GM18517 (cell line): ENCODE data around the gene RING1.

Experiments
- ATAC-seq: cut with Tn5 transposase; IDR thresholded peaks from one replicate; pipeline ENCODE4 v1.9.1; 2021; ENCODE audit warnings: mild to moderate bottlenecking, moderate library complexity; ENCODE audit not compliant: unreplicated experiment

Gene RING1

DNA sequence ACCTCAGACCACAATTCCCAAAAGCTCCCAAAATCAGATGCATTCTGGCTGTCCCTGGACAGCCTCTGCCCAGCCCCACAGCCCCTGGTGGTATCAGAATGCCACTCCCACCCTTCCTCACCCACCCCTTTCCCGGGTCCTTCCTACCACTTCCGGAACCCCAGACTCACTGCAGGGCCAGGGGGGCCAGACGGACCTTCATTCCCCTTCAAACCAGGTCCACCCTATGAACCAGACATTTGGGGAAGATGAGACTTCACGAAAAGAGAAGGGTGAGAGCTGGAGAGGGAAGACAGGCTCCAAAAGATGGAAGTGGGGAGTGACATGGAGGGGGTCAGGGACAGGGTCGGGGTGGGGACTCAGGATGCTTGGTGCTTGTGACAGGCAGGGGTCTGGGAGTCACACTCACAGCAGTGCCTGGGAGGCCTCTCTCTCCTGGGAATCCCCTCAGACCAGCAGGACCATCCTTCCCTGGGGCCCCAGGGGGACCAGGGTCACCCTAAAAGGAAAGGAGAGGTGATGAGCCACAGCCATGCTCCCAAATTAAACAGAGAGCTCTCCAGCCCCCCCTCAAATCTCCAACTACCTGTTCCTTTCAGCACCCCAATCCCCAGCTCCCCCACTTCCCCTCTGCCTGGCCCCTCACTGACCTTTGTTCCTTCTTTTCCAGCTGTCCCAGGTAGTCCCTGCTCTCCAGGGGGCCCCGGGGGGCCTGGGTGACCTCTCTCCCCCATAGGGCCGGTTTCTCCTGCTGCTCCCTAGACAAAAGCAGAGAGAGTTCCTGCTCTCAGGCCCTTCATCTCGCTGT, 36.2 kb upstream of the RING1 start:
- no peak for ATAC-seq

DNA sequence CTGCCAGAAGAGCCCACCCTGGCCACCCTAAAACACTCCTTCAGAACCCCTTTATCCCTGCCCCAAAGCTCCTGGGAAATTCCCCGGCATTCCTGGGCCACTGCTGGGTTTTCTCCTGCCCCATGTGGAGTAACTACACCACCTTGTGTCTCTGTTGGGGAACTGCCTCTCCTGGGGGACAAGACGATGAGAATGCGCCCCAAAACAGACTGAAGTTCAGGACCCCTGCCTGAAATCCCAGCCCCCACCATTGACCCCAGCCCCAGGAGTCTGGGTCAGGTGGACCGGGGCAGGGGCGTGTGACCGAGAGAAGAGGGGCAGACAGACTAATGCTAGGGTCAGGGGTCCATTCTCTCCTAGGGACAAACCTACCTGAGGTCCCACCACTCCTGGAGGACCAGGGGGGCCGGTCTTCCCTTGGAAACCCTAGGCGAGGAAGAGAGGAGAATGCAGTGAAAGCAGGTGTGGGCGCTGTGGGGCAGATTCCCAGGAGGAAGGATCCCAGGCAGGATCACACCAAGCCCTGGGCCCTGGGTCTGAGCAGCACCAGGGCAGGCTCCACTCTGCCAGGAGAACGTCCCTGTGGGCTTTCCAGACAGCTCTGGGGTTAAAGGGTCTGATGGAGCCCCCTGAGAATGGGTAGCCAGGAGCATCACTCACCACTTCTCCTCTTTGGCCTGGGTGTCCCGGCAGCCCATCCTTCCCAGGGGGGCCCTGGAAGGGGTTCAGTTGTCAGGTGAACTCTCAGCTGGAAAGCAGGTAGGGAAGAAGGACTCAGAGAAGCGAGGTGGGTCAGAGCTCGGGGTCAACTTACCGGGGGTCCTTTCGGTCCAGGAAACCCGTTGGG, 35.4 kb upstream of the RING1 start:
- no peak for ATAC-seq

DNA sequence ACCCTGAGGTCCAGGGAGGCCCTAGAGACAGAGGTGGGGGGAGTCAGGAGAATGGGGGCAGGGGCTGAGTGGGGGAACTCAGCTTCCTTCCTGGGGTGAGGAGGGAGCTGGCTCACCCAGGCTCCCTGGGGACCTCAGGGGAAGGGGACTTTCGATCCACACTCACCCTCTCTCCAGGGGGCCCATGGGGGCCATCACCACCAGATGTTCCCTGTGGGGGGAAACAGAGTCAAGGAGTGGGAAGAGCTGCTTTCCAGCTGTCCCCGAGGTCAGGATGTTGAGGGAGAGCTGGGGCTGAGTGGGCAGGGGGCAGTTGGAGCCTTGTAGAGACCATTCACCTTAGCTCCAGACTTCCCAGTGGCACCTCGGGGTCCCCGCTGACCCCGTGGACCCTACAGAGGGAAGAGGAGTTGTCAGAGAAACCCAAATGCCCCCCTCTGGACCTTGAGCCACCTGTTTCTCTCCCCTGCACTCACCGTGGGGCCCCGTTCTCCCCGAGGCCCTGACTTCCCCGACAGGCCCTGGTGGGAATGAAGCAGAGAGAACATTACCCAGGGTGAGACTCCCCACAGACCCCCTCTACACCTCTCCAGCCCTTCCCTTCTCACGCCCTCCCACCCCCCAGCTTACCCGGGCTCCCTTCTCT, 34.6 kb upstream of the RING1 start:
- no peak for ATAC-seq

DNA sequence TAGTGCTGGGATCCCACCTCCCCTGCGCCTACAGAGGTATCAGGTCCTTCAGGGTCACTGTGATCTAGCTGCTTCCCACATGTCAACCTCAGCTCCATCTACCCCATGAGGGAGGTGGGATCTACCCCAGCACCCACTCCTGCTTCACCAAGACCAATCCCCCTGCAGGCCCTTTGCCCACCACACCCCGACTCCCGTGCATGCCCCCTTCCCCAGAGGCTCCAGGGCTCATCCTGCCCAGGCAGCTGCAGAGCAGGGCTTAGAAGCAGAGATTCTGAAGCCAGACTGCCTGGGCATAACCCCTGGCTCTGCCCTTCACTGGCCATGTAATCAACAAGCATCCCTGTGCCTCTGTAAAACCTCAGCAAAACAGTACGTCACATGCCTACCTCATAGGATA, 33.5 kb upstream of the RING1 start:
- ATAC-seq = no peak

DNA sequence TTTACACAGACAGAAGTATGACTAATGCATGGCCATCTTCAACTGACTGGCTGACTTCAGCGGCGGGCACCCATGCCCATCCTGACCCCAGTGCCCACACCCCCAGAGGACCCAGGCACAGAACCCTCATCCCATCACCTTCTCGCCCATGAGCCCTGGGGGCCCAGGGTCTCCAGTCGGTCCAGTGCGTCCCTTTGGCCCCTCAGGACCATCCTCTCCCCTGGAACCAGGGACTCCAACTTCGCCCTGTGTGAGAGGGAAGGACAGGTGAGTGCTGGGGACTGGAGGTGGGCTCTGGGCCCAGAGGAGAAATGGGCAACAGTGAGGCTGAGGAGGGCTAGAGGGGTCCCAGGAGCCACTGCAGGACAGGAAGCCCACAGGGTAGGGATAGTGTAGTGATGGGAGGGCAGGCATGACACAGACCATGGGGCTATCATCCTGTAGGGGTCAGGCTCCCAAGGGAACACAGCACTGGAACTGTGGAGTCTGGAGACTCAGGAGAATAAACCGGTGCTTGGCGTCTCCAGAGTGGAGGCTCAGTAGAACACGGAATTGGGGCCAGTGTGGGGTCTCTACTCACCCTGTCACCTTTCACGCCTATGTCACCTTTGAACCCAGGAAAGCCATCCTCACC, 32.7 kb upstream of the RING1 start:
- no peak for ATAC-seq

DNA sequence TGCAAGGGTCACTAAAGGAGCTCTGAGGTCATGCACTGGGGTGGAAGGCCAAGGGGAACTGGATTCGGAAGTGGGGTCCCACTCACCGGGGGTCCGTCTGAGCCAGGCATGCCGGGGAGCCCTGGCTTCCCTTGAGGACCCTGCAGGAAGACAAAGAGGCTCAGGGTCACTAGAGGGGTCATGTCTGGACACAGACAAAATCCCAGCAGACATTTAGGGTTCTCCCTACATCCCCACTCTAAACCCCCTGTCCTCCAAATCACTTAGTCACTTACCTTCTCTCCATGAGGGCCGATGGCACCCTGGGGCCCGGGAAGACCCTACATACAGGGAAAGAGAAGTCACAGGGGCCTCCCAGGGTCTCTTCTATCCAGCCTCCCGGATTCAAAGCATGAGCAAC, 31.4 kb upstream of the RING1 start:
- ATAC-seq = no peak

DNA sequence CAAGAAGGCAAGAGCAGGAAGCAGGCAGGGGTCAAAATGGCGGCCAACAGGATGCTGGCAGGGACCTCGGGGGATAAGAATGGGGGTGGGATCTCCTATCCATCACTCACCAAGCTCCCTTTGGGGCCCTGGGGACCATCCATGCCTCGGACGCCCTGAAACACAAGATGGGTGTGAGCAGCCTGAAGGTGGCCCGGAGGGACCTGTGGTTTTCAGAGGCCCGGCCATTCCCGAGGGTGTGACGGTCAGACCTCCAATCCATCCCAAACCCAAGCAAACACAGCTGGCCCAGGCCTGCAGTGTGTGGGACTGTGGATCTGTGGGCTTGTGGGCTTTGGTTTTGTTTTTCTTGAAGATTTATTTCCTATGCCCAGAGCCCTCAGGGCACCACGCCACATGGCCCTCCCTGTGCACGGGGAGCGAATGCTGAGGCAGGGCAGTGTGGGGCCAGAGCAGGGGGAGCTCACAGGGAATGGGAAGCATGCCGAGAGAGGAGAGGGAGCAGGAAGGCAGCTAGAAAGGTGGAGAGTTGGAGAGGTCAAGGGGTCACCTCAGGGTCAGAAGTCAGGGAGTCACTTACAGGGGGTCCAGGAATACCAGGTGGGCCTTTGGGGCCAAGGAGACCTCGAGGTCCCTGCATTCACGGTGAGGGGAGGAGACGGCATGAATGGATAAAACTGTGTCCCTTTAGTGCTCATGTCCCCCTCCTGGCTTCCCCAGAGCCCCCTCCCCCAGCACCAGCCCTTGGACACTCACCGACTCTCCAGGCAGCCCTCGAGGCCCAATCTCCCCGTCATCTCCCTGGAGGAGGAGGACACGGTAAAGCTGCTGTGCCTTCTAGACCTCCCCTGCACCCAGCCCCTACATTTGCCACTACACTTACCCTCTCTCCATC, 30.5 kb upstream of the RING1 start:
- no peak for ATAC-seq

DNA sequence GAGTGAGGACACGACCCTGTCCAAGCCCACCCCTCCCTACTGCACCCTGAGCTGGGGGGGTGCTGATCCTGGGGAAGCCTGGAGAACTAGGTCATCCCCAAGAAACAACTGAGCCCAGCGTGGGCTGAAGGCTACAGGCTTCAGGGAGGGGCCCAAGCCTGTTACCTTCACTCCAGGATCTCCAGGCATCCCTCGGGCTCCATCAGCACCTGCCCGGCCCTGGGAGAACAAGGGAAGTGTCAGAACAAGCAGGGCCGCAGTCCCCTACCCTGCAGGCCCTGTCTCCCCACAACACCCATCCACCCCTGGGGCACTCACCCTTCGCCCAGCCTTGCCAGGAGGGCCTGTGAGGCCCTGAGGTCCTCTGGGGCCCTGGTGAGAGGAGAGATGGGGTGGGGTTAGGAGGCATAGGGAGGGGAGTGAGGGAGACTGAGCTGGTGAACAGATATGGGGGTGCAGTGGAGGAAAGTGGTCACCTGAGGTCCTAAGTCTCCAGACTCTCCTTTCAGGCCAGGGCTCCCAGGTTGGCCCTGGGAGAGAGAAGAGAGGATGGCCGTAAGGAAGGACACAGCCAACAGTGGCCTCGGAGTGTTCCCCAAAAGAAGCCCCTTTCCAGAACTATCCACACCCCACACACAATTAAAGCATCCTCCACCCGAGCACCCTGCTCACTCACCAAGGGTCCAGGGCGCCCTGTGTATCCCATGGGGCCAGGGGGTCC, 29.4 kb upstream of the RING1 start:
- no peak for ATAC-seq

DNA sequence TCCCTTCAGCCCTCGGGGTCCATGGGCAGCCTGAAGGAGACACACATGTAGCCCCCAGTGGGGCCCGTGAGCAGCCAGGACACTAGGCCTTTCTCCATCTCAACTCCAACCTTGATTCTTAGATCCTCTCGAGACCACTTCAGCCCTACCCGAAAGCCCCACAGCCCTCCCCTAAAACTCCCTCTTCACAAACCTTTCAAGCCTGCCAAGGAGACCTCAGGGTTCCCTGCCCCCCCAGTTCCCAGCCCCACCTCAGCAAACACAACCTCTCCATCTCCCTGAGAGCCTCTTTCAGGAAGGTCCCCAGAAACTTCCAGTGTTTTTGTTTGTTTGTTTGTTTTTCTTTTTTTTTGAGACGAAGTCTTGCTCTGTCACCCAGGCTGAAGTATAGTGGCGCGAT, 27.2 kb upstream of the RING1 start:
- ATAC-seq = no peak

DNA sequence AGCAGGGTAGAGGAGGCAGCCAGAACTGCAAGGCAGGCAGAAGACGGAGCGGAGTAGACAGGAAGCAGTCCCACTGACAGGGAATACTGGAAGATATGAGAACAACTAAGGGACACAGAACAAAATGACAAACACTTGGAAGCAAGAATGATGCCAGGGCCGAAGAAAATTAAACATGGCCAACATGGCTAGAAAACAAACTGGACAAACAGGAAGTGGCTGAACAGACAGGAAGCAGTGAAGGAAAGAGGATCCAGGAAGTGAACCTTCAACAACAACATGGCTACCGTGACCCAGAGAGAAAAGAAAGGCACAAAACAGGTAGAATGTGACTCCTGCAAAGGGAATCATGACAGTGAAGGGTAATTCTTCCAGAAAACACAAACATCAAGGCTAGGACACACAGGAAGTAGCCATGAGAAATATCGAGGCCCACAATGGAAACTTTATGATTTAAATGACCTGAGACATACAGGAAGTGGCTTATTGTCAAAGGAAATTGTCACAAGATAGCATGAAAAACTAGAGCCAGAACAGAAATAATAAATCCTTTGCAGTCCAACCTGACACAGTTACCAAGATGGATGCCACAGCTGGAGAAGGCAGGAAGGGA, 25.1 kb upstream of the RING1 start:
- no peak for ATAC-seq

DNA sequence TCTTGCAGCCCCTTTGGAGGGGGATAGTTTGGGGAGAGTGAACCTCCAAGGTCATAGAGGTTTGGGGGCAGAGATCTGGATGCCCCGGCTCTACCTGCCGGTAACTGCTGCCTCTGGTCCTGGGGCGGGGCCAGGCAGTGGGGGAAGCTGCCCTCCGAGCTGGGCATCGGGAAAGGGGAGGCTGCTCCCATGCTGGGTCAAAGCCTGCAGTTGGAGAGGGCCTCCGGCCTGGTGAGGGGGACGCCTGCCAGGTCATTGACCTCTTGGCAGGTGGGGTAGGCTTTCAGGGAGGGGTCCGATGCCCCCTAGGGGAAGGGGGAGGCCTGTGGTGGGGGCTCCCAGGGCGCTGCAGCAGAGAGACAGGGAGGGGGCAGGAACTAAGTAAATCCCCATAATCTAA, 23.1 kb upstream of the RING1 start:
- no peak for ATAC-seq

DNA sequence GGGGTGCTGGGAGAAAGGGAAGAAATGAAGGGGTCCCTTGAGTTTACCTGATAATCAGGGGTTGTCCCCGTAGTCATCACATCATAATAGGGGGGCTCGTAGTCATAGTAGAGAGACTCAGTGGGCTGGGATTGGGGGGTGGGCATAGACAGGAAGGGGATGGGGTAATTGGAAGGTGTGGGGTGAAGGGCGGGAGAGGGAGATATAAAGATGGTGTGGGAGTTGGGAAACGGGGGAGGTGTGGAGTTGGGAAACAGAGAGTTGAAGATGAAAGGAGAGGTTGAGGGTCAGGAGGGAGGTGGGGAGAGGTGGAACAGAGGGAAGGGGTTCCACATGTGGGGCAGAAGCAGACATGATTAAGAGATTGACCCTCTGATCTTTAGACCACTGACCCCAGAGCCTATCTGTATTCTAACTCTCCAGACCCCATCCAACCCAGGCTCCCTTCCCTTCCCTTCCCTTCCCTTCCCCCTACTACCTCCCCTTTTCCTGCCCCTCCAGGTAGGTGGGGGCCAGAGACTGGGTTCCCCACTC, 22.6 kb upstream of the RING1 start:
- ATAC-seq = no peak

DNA sequence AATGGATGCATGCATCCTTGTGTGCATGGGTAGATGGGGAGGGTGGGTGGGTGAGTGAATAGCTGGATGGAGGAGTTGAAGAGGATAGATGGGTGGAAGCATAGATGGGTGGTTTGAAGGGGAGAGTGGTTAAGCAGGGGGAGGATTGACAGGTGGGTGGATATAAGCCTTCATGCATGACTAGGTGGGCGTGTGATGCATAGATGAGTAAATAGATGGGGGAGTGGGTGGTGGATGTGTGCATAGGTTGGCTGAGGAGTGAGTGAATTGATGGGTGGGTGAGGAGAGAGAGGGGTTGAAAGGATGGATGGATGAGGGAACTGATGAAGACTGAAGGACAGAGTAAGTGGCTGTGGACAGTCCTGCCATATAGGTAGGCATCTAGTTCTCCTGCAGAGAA, 20.5 kb upstream of the RING1 start:
- ATAC-seq = no peak

DNA sequence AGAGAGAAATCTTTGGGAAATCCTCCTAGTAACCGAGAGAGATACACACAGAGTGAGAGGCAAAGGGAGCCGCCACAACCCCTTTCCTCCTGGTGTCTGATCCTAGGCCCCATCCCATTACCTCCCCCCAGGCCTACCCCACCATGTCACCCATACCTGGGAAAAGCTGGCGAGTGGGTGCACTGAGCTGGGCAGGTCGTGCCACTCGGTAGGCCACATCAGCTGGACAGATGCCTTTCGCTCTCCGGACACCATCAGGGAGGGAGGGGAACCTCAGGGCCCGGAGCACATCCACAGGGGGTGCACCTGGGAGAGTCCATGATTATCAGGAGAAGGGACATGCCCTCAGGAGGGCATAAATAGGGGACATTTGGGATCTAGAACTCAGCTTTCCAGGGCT, 19.1 kb upstream of the RING1 start:
- ATAC-seq = no peak

DNA sequence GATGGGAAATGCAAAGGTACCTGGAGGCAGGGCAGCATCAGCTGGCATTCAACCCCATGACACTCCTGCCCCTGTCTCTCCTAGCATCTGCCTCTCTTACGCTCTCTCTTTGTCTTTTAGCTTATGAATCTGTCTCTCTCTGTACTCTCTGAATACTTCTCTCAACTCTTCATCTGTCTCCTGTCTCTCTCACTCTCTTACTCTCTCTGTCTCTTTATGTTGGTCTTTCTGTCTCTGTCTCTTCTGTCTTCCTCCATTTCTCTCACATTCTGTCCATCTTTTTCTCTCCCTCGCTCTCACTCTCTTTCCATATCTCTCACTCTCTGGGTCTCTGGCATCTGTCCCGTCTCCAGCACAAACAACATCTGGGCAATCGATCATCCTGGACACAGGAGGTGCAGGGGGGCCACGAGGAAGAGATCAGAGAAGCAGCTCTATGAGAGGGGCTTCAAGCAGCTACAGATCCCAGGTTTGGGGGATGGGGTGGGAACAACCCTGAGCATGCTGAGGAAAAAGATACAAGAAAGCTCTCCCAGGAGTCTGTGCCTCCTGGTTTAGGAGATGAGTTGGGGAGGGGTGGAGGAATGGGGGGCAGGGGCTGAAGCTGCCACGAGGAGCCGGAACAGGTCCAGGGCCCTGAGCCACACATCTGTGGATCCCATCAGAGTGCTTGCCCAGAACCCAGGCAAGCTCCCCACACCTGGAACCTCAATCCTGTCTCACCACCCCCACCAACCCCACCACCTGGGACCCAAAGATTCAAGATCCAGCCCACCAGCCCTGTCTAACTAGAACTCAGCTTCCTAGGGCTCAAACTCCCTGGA, 18.5 kb upstream of the RING1 start:
- ATAC-seq = no peak

DNA sequence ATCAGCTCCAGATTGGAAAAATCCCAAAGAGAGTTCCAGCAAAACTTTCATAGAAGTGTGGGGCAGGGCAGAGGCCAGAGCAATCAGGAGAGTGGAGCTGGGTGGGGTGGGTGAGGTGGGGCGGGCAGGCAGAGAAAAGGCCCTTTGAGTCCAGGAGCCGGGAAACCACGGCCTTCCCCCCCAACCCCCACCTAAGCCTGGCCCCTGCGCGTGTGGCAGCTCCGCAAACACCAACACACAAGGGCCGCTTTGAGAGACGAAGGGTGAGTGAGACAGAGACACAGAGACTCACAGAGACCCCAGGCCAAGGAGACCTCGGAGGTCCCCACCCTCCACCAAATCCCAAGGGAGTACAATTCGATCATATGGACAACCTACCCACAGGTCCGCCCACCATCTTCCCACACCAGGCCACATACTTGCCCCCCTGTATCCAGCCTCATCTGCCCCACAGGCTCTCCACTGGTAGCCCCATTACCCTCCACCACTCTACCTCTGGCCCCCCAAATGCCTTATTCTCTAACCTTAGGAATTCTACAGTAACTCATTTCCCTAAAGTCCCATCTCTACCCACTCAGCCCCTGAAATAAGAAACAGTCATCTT, 17.7 kb upstream of the RING1 start:
- no peak for ATAC-seq

DNA sequence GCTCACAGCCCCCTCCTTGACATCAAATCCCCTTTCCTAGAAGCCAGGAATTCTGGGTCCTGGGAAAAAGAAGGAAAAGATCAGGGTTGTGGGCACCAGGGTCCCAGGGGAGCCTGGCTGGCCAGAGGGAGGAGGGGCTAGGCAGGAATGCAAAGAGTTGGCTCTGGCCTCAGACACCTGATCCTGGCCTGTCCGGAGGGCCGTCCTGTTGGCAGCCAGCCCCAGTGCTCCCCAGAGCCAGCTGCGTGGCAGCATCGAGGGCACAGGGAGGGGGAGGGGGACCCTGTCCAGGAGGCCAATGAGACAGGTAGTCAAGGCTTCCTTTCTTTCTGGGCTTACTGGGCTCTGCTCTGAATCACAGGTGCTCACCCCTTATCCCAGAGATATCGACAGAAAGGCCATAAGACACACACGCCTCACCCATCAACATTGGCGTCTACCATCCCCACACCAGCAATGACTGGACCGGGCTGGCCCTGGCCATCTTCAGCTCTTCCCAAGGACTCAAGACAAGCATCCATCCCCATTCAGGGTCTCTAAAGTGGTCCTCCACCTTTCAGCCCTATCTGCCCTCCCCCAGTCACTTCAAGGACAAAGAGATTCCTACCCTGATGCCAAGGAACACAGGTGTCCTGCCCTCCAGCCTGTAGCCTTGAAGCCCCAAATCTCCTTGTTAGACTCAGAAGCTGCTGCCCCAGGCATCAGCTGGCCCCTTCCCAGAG, 16.8 kb upstream of the RING1 start:
- no peak for ATAC-seq
